HEK293 (cell line): ENCODE measurements around the gene DSCAML1.

Experiments used
- CTCF ChIA-PET: fragments of 350-600 bp; formaldehyde crosslinking; extraction: SDS; loops from one replicate; lab custom pipeline; 2021; ENCODE audit warnings: antibody characterized with exemption; lab: Yijun Ruan, JAX
- POLR2A ChIA-PET: fragments of 300-600 bp; formaldehyde crosslinking; extraction: SDS; loops from one replicate; lab custom pipeline; 2020; ENCODE audit warnings: antibody characterized with exemption, inconsistent platforms; lab: Yijun Ruan, JAX
- H3K27ac ChIP-seq: fragments of 200-500 bp; sonication (Bioruptor generic); 2 replicates; pipeline ENCODE4 v1.5.1; 2014; ENCODE audit warnings: low read depth, low read length, control low read depth, inconsistent platforms; ENCODE audit errors: extremely low read depth
- H3K36me3 ChIP-seq, 2 experiments: fragments of 200-500 bp in 1 of 2; sonication (Bioruptor generic) in 1 of 2; 1 replicate in 1 of 2; 2 replicates in 1 of 2; pipeline ENCODE4 v1.5.1; 2014 to 2017; ENCODE audit warnings: inconsistent platforms in 2 of 2, low read length in 2 of 2; ENCODE audit not compliant: control insufficient read depth in 2 of 2, insufficient read depth in 1 of 2
- H3K4me1 ChIP-seq: fragments of 200-500 bp; sonication (Bioruptor generic); 2 replicates; pipeline ENCODE4 v1.5.1; 2014; ENCODE audit warnings: mild to moderate bottlenecking, low read length, inconsistent platforms; ENCODE audit not compliant: control insufficient read depth, insufficient read depth
- H3K4me3 ChIP-seq: 2 replicates; pipeline ENCODE4 v1.5.1; 2011; ENCODE audit warnings: low read depth, mild to moderate bottlenecking, control low read depth, low read length, moderate library complexity
- H3K9me3 ChIP-seq: fragments of 200-500 bp; sonication (Bioruptor generic); 2 replicates; pipeline ENCODE4 v1.5.1; 2014; ENCODE audit warnings: low read depth, low read length, inconsistent platforms; ENCODE audit not compliant: control insufficient read depth, insufficient read depth
- ATF2 ChIP-seq: fragments of 450-650 bp; formaldehyde crosslinking; IDR thresholded peaks from 2 replicates; pipeline ENCODE4 v1.5.1; 2016; ENCODE audit warnings: missing biosample characterization, missing genetic modification characterization, low read depth
- GLI4 ChIP-seq: fragments of 450-650 bp; formaldehyde crosslinking; IDR thresholded peaks from 2 replicates; pipeline ENCODE4 v1.5.1; 2016; ENCODE audit warnings: missing biosample characterization, missing genetic modification characterization
- KLF1 ChIP-seq: fragments of 450-650 bp; formaldehyde crosslinking; IDR thresholded peaks from 2 replicates; pipeline ENCODE4 v1.5.1; 2016; ENCODE audit warnings: missing biosample characterization, missing genetic modification characterization
- ZNF19 ChIP-seq: fragments of 450-650 bp; formaldehyde crosslinking; IDR thresholded peaks from 2 replicates; pipeline ENCODE4; 2016; ENCODE audit warnings: missing biosample characterization, missing genetic modification characterization, low read depth
- ZNF544 ChIP-seq: fragments of 450-650 bp; formaldehyde crosslinking; IDR thresholded peaks from 2 replicates; pipeline ENCODE4 v1.5.0; 2017; ENCODE audit warnings: missing biosample characterization, missing genetic modification characterization
- ZNF548 ChIP-seq: fragments of 450-650 bp; formaldehyde crosslinking; IDR thresholded peaks from 2 replicates; pipeline ENCODE4 v1.5.1; 2016; ENCODE audit warnings: missing biosample characterization, missing genetic modification characterization
- ZNF623 ChIP-seq: fragments of 450-650 bp; formaldehyde crosslinking; IDR thresholded peaks from 2 replicates; pipeline ENCODE4 v1.5.1; 2016; ENCODE audit warnings: missing biosample characterization, missing genetic modification characterization
- ZNF639 ChIP-seq: fragments of 450-650 bp; formaldehyde crosslinking; IDR thresholded peaks from 2 replicates; pipeline ENCODE4 v1.5.1; 2016; ENCODE audit warnings: missing biosample characterization, missing genetic modification characterization
- ZNF664 ChIP-seq: fragments of 450-650 bp; formaldehyde crosslinking; IDR thresholded peaks from 2 replicates; pipeline ENCODE4 v1.5.1; 2016; ENCODE audit warnings: missing biosample characterization, missing genetic modification characterization
- ZNF76 ChIP-seq: fragments of 450-650 bp; formaldehyde crosslinking; IDR thresholded peaks from 2 replicates; pipeline ENCODE4; 2016; ENCODE audit warnings: low read depth, missing biosample characterization, missing genetic modification characterization, borderline replicate concordance
- ZNF776 ChIP-seq: fragments of 450-650 bp; formaldehyde crosslinking; IDR thresholded peaks from 2 replicates; pipeline ENCODE4 v1.5.0; 2017; ENCODE audit warnings: missing biosample characterization, missing genetic modification characterization, borderline replicate concordance
- TF ChIP-seq, protein P1 (sequence below): fragments of 450-650 bp; formaldehyde crosslinking; conservative IDR thresholded peaks from 2 replicates; pipeline ENCODE4 v1.5.1; 2016; ENCODE audit warnings: low read depth, missing biosample characterization, missing genetic modification characterization
- TF ChIP-seq, protein P2 (sequence below): fragments of 450-650 bp; formaldehyde crosslinking; IDR thresholded peaks from 2 replicates; pipeline ENCODE4 v1.5.1; 2016; ENCODE audit warnings: missing biosample characterization, missing genetic modification characterization, borderline replicate concordance
- TF ChIP-seq, protein P3 (sequence below): fragments of 450-650 bp; formaldehyde crosslinking; IDR thresholded peaks from 2 replicates; pipeline ENCODE4; 2016; ENCODE audit warnings: missing biosample characterization, missing genetic modification characterization
- TF ChIP-seq, protein P4 (sequence below): fragments of 450-650 bp; formaldehyde crosslinking; IDR thresholded peaks from 2 replicates; pipeline ENCODE4 v1.5.1; 2016; ENCODE audit warnings: missing biosample characterization, missing genetic modification characterization

DSCAML1 gene

DNA sequence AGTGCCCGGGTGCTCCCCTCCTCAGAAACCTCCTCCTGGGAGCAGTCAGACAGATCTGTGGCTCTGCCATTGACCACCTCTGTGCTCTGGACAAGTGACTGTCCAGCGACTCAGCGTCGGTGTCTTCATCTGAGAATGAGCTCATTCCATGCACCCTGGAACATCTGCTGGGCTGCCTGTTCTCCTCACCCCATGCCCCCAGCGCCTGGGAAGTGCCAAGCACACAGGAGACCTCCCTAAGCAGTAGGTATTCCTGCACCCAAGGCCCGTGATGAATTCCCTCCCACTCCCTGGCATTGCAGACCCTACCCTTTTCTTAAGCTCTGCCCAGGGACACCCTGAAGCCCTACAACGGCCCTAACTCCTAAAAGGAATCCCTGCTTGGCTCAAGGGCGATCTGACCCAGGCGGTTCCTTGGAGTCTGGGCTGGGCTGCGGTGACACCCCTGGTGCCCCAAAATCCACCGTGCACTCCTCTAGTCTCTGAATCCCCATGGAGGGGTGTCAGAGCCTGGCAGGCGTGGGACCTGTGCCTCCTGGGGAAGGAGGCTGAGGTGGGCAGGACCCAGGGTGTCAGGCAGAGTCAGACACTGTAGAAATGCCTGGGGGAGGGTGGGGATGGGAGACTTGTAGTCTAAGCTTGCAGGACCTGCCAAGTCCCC is 377.4 kb downstream of the DSCAML1 start:
- Histone ChIP-seq H3K27ac (no peak overlapping the region), H3K36me3 (no peaks in the 10 kb centered on the region), H3K9me3 (no peaks in the 10 kb centered on the region), H3K4me1 (no peaks in the 10 kb centered on the region), H3K4me3 (no peak overlapping the region)
- ChIA-PET POLR2A (no interaction called here), CTCF (interaction anchor here (0.6 kb wide), 1 partner anchor 8 kb away, joined by 4 read pairs; no protein-coding TSS in a partner anchor)
- TF ChIP-seq ZNF19 (tag by site-specific recombination) (no peak), ZNF776 (tag by site-specific recombination) (no peak), ZNF76 (tag by site-specific recombination) (no peak), GLI4 (no peak), ZNF548 (tag by site-specific recombination) (no peak)
- TF ChIP-seq, protein P1, sequence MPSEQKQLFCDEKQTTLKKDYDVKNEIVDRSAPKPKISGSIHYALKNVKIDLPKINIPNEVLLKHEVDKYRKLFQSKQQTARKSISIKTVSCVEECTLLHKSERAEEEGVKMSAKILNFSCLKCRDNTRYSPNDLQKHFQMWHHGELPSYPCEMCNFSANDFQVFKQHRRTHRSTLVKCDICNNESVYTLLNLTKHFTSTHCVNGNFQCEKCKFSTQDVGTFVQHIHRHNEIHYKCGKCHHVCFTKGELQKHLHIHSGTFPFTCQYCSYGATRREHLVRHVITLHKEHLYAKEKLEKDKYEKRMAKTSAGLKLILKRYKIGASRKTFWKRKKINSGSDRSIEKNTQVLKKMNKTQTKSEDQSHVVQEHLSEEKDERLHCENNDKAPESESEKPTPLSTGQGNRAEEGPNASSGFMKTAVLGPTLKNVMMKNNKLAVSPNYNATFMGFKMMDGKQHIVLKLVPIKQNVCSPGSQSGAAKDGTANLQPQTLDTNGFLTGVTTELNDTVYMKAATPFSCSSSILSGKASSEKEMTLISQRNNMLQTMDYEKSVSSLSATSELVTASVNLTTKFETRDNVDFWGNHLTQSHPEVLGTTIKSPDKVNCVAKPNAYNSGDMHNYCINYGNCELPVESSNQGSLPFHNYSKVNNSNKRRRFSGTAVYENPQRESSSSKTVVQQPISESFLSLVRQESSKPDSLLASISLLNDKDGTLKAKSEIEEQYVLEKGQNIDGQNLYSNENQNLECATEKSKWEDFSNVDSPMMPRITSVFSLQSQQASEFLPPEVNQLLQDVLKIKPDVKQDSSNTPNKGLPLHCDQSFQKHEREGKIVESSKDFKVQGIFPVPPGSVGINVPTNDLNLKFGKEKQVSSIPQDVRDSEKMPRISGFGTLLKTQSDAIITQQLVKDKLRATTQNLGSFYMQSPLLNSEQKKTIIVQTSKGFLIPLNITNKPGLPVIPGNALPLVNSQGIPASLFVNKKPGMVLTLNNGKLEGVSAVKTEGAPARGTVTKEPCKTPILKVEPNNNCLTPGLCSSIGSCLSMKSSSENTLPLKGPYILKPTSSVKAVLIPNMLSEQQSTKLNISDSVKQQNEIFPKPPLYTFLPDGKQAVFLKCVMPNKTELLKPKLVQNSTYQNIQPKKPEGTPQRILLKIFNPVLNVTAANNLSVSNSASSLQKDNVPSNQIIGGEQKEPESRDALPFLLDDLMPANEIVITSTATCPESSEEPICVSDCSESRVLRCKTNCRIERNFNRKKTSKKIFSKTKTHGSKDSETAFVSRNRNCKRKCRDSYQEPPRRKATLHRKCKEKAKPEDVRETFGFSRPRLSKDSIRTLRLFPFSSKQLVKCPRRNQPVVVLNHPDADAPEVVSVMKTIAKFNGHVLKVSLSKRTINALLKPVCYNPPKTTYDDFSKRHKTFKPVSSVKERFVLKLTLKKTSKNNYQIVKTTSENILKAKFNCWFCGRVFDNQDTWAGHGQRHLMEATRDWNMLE (tag by site-specific recombination) = no peak
- TF ChIP-seq, protein P2, sequence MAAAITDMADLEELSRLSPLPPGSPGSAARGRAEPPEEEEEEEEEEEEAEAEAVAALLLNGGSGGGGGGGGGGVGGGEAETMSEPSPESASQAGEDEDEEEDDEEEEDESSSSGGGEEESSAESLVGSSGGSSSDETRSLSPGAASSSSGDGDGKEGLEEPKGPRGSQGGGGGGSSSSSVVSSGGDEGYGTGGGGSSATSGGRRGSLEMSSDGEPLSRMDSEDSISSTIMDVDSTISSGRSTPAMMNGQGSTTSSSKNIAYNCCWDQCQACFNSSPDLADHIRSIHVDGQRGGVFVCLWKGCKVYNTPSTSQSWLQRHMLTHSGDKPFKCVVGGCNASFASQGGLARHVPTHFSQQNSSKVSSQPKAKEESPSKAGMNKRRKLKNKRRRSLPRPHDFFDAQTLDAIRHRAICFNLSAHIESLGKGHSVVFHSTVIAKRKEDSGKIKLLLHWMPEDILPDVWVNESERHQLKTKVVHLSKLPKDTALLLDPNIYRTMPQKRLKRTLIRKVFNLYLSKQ (tag by site-specific recombination) = no peak
- TF ChIP-seq, protein P3, sequence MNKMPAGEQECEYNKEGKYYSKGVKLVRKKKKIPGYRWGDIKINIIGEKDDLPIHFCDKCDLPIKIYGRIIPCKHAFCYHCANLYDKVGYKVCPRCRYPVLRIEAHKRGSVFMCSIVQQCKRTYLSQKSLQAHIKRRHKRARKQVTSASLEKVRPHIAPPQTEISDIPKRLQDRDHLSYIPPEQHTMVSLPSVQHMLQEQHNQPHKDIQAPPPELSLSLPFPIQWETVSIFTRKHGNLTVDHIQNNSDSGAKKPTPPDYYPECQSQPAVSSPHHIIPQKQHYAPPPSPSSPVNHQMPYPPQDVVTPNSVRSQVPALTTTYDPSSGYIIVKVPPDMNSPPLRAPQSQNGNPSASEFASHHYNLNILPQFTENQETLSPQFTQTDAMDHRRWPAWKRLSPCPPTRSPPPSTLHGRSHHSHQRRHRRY (tag by site-specific recombination) = no peak
- TF ChIP-seq, protein P4, sequence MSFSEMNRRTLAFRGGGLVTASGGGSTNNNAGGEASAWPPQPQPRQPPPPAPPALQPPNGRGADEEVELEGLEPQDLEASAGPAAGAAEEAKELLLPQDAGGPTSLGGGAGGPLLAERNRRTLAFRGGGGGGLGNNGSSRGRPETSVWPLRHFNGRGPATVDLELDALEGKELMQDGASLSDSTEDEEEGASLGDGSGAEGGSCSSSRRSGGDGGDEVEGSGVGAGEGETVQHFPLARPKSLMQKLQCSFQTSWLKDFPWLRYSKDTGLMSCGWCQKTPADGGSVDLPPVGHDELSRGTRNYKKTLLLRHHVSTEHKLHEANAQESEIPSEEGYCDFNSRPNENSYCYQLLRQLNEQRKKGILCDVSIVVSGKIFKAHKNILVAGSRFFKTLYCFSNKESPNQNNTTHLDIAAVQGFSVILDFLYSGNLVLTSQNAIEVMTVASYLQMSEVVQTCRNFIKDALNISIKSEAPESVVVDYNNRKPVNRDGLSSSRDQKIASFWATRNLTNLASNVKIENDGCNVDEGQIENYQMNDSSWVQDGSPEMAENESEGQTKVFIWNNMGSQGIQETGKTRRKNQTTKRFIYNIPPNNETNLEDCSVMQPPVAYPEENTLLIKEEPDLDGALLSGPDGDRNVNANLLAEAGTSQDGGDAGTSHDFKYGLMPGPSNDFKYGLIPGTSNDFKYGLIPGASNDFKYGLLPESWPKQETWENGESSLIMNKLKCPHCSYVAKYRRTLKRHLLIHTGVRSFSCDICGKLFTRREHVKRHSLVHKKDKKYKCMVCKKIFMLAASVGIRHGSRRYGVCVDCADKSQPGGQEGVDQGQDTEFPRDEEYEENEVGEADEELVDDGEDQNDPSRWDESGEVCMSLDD = no peak

- POLR2A ChIA-PET = no interaction called here
- no peaks in the 10 kb centered on the region for H3K36me3 ChIP-seq
- CTCF ChIA-PET = interaction anchor here (0.6 kb wide), 1 partner anchor 9 kb away, joined by 4 read pairs; no protein-coding TSS in a partner anchor
- TF ChIP-seq ATF2 = no peak
- no peak for TF ChIP-seq ZNF639
- TF ChIP-seq ZNF664 (tag by site-specific recombination) = no peak
- TF ChIP-seq KLF1 (tag by site-specific recombination) = no peak
- TF ChIP-seq ZNF623 (tag by site-specific recombination) = no peak
- TF ChIP-seq ZNF544 (tag by site-specific recombination) = no peak
Measured at GRCh38 chr11:117418737-117419481, 378.1 kb downstream of the DSCAML1 start.

More at GRCh38 chr11:117418737-117419481, 378.1 kb downstream of the DSCAML1 start:
- Histone ChIP-seq H3K4me1 (no peaks in the 10 kb centered on the region), H3K4me3 (no peak overlapping the region), H3K9me3 (no peaks in the 10 kb centered on the region), H3K27ac (no peak overlapping the region)
